HG02642 (cell line): ENCODE results near the gene CENPP.

ENCODE experiments used
- ATAC-seq: cut with Tn5 transposase; IDR thresholded peaks from one replicate; pipeline ENCODE4 v1.9.1; 2021; ENCODE audit warnings: mild to moderate bottlenecking; ENCODE audit not compliant: unreplicated experiment, poor library complexity

Gene CENPP

DNA sequence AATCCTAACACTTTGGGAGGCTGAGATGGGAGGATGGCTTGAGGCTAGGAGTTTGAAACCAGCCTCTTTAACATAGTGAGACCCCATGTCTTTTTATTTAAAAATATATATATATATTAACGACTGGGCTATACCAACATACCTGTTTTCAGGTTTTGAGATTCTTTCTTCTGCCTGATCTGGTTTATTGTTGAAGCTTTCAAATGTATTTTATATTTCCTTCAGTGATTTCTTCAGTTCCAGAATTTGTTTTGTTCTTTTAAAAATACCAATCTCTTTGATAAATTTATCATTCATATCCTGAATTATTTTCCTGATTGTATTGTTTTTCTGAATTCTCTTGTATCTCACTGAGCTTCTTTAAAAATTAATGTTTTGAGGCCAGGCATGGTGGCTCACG is 47.4 kb downstream of the CENPP start:
- ATAC-seq = no peak

DNA sequence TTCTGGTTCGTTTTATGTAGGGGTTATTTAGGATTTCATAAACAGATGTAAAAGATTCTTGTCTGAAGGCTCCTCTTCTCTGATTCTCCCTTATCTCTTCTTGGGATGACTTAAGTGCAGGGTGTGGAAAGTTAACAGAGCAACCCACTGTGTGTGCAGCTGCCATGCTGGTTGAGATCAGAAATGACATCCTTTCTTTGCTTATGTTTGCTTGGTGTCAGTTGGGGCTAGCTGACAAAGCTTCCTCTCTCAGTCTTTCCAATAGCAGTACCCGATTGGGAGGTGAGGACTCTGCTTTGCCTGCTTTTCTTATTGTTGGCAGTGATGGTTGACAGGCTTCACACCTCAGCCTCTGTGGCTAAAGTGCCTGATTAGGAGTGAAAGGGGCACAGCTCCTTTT is 52.1 kb downstream of the CENPP start:
- no peak for ATAC-seq

DNA sequence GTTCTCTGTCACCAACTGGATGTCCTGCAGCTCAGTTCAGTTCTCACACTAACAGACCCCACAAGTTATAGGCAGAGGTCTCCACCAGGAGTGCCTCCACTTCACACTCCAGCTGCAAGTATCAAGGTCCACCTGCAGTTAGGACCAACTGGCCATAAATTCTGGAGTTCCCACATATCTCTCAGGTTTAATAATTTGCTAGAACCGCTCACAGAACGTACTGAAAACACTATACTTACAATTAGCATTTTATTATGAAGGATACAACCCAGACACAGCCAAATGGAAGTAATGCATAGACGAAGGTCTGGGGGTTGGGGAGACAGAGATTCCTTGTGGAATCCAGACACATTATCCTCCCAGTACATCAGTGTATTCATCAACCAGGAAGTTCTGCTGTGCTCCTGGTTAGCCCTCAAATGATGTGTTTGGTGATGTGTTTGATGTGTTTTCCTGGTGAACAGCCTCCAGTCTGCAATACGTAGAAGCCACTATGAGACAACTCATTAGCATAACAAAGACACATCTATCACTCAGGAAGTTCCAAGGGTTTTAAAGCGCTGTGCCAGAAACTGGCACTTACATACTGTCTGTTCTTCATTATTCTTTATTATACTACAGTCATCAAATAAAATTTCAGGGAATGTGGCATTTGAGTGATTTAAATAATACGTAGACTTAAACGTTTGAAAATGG is 53.3 kb downstream of the CENPP start:
- no peak for ATAC-seq

DNA sequence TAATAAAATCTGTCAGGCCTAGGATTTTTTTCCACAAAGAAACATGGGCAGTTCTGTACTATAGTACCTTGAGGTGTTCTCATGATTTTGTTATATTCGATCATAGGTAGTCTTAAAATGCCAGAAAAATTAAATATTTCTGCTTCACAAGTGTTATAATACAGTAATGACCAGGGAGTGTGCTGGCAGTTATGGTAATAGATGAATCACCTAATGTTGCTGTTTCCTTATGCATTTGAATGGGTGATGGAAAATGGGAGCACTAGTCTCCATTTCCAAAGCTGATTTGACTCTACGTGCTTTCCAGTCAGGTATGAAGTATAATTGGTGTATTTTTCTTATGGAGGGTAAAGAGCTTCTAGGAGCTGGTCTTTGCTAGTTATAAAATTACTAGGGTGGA is 54.9 kb downstream of the CENPP start:
- no peak for ATAC-seq

DNA sequence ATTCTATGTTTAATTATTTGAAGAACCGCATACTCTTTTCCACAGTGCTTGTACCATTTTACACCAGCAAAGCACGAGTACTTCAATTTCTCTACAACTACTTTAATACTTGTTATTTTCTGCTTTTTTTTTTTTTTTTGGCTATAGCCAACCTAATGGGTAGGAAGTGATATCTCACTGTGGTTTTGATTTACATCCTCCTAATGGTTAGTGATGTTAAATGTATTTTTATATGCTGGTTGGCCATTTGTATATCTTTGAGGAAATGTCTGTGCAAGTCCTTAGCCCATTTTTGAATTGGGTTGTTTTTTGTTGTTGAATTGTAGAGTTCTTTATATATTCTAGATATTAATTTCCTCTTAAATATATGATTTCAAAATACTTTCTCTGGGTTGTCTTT is 56.0 kb downstream of the CENPP start:
- ATAC-seq = no peak

DNA sequence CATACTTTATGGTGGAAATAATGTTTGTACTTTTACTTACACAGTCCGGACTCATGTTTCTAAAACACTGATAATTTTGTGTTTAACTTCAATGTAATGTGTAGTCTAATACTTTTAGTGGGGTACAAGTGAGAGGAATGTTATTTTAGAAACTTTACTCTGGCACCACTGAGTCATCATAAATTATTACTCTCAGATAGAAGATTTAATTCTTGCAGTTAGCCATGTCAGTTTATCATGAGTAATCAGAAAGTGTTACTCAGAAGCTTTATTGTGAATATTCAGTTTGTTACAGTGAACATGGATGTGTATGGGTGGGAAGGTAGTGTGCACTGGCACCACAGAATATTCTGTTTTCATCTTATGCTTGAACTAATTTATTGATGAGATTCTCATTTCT is 58.6 kb downstream of the CENPP start:
- no peak for ATAC-seq

DNA sequence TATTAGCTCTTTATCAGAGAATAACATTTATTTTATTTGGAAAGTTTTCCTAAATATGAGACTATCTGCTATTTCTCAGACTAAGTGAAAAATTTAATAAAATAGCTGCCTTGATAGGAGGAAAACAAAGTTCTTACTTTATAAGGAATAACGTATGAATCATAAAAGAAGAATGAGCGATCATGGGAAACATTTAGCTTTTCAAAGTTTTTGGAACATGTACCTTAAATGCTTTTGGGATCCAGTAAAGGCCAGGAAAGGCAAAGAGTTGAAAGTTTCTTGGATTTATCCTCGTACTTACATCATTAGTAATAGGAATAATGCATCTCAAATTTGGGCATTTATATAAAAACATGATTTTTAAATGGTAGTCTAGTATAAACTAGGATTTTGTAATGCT is 59.2 kb downstream of the CENPP start:
- no peak for ATAC-seq

DNA sequence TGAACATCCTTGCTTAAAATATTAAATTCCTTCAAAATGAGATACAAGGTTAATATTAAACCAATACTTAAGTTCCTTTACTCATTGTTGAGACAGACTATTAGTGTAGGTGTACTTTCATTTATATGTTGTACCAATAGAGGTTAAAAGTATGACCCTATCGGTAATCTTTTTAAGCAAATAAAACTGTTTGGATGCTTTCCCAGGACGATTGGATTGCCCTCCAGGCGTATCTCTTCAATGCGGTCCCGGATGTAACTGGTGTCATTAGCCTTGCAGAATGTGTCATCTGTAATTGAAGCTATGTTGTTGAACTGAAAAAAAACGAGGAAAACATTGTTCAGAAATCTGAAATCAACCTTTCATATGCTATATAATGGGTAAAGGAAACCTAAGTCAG is 59.7 kb downstream of the CENPP start:
- ATAC-seq = no peak

DNA sequence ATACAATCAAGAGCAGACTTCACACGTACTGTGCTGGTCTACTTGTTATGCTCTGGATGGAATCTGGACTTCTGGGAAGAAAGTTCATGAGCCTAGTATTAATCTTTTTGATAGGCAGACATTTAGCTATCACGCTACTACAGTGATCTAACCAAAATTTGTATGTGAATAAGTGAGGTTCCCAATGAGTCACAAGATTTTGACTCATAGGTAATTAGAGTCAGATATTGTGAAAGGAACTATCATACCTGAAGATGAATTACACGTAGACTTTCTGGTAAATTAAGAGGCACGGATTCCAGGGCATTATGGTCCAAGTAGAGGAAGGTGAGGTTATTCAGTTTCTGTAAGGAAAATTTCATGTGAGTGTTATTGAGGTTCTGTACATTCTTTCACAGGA is 60.2 kb downstream of the CENPP start:
- no peak for ATAC-seq

DNA sequence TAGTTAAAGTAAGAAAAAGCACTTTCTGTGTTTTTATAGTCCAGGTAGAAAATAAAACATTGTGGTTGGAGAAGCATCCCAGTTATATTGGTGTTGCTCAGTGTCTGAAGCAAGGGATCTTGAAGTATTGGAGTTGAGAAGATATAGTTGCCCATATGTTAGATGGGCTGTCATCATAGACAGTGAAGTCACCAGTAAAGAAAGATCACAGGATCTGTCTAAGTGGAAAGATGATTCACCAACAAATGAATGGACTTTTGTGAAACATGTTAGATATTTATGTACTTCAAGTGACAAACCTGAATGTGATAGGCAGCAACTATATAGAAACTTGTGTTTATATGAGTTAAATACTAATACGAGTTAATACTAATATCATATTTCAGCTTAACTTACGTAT is 66.9 kb downstream of the CENPP start:
- ATAC-seq = no peak

DNA sequence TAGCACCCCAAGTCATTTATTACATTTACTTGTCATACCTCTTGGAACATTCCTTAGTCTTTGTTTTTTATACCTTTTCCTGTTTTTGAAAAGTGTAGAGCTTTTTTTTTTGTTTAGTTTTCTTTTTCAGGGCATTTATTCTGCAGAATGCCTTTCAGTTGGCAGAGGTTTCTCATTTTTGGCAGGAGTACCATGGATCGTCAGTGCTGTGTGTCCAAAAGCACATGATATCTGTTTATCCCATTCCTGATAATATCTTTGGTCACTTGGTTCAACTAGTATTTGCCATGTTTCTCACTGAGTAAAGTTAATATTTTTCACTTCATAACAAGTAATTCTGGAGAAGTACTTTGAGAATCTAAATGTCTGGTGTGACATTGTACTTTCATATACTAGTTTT is 67.9 kb downstream of the CENPP start:
- ATAC-seq = no peak

DNA sequence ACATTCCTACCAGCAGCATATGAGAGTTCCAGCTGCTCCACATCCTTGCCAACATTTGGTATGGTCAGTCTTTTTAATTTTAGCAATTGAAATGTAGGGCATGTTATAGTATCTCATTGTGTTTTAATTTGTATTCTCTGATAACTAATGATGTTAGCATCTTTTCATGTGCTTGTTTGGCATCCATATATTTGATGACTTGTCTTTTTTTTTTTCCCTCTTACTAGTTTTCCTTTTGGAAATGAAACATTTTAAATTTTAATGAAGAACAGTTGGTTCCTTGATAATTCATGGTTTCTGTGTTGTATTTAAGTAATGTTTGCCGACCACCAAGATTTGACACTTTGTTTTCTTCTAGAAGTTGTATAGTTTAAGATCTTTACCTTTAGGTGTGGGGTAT is 69.9 kb downstream of the CENPP start:
- no peak for ATAC-seq

DNA sequence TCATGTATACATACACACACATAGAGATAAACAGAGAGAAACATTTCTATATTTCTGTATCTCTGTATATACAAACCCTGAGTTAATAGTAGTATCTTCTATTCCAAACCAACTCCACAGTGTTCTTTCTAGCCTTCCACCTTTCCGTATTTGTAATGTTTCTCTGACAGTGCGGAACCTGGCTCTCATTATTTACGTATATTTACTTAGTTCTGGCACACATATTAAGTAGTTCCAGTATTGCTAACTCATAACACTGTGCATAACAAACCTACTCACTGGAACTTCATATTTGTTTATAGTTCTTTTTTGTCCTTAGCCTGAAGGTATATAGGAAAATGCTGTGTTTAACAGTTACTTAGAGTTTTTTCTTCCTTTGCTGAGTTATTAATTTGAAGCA is 72.1 kb downstream of the CENPP start:
- no peak for ATAC-seq

DNA sequence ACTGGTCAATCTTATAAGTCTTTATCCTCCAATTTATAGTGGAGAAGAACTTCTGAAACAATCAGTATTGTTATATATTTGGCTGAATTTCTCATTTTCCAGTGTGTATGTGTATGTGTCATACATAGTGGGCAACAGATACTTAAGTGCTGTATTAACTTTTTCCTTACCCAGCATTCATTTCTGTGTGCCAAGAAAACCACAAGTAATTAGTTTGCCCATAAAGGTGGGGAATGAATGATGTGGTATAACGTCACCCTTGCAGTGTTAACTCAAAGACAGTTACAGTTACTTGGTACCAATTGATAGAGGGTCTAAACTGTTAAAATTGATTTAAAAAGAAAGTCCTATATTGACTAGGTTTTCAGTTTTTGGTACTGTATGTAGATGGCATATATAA is 76.6 kb downstream of the CENPP start:
- no peak for ATAC-seq

DNA sequence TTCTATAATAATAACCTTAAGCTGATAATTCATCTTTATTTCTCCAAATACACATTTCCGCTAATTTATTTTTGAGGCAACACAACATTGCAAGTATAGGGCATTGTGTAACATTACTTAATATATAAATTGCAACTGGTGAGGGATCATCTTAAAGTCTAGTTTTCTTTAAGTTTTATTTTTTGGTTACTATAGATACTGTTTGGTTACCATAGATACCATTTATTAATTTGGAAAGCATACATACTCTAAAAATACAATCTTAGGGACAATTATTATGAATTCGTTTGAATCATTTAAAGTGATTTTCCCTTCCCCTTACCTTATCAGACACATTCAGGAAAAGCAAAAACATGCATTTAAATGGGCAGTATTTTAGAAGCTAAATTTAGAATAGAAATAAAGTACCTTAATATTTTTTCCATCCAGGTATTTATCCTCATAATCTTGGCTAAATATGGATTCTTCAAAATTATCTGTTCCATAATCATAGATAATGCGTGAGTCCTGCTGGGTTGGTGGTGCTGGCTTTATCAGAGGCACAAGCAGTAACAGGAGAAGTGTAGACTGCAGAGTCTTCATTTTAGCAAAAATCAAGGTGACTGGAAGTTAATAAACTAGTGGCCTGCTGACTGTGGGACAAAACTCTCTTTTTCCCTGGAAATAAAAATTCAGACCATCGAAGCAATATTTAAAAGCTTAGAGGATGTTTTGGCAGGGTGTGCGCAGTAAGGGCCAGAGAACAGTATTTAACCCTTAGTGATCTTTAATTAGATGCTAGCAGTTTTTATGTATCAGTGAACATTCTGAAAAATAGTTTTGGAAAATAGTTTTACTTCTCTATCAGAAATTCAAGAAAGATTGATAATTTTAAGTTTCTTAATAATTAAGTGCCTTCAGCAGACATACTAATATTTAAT is 77.3 kb downstream of the CENPP start:
- no peak for ATAC-seq

DNA sequence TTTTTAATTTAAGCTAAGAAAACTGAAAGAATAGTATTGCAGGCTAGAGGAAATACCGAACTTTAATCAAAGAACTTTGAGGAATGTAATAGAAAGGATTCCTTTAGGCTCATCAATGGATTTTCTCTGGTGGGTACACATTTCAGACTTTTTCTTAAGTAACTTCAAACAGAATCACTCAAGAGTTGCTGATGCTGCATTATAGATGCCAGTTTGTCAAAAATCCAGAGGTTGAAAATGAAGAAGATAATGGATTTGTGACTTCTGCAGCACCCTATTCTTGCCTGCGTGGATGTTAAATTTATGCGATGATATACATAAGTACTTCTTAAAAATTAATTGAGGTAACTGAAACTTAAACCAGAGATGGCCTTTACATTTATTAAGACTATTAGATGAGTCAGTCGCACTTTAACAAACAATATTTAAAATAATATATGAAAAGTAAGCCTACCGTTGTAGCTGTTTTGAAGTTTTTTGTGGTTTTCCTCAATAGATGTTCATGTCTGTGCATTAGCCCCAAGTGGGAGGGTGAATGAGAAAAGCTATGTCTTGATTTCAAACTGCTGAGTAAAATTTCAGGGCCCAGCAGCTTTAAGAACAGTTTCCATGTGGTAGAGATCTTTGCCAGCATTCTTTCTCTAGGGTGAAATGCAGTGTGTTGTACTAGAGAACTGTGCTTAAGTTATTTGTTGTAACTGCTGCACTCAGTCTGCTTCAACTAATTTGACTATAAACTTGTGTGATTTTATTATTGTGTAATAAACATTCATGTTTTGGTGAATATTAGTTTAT is 78.5 kb downstream of the CENPP start, which contains the start of gene OGN:
OGN (minus strand) TSS at position 537 of the 795 bp plus-strand sequence. CDS start 1,171 bp downstream, outside the sequence.
- no peak for ATAC-seq

DNA sequence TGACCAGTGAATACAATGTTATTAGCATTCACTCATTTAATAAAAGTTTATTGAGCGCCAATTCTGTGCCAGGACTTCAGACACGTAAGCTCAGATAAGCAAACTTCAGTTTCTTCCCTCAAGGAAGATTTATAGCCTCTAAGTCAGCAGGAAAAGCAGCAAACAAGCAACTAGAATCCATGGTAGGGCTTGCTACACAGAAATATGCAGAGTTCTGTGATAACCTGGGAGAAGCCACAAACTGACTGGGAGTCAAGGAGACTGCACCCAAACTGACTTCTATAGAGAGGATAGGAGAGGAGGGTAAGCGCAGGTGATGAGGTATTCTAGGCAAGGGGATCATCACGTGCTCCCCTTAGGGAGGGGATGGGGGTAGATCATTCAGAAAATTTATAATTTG is 80.1 kb downstream of the CENPP start:
- ATAC-seq = peak; percentile 13

DNA sequence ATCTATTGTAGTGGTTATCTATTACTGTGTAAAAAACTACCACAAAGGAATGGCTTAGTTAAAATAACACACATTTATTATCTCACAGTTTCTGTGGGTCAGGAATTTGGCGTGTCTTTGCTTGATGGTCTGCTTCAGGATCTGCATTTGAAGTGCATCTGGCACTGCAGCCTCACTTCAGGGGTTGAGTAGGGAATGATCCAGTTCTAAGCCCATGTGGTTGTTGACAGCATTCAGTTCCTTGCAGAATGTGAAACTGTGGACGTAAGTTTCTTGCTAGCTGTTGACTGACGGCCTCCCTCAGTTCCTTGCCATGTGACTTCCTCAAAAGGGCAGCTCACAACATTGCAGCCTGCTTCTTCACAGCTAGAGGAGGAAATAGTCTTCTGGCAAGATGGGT is 80.7 kb downstream of the CENPP start:
- peak; percentile 76 for ATAC-seq

DNA sequence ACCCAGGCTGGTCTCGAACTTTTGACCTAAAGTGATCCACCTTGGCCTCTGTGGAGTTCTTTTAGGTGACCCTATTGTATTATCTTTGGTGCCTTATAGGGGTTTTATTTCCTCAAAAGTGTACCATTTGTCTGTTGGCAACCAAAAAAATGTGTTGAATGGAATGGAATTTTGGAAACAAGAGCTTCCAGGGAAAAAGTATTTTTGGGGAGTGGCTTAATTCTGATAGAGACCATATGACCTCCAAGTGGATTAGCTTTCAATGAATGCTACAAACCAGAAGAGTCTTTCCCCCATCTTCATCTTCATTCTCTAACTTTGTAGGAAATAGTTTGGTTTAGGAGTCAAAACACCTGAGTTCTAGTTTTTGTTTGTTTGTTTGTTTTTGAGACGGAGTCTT is 82.1 kb downstream of the CENPP start:
- ATAC-seq = no peak

DNA sequence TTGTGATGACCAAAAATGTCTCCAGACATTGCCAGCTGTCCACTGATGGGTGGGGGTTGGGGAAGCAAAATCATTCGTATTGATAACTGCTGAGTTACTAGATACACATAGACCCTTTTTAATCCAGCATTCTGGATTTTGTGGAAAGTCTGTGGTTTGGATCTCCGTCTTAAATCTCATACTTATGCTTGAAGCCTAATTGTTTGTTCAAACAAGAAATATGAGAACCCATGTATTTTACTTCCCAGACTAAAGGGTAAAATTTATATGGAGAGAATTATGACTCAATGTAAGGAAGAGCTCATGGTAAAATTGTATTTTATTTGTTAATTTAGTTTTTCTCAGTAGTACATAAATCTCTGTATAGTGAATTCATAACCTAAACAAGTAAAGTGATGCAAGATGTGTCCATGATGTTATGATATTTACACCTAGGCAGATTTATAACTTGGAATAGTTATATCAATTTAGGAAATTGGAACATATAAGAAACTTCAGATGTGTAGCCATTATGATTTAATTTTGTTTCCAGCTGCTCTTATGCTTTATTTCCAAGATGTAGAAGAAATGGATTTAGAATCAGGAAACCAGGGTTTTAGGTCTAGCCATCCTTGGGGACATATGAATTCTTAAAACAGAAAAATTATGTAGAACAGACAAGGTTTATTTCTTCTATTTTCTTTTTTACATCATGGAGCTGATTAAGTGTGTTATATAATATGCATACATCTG is 83.2 kb downstream of the CENPP start:
- no peak for ATAC-seq
